Dedifferentiated amniotic fluid mesenchymal stem cell (primary cell): ENCODE measurements around the gene KCNJ2.

ENCODE experiments used
- DNase-seq: peaks from one replicate; pipeline ENCODE4 v3.0.0-alpha.2; 2016; ENCODE audit errors: extremely low spot score

KCNJ2 gene

GRCh38 chr17:70158591-70158990 lies 10.7 kb upstream of the KCNJ2 start:
- DNase-seq, result no peak

- DNase-seq, result no peak
Measured at GRCh38 chr17:70159980-70160379, 9.4 kb upstream of the KCNJ2 start.

GRCh38 chr17:70161519-70161918 lies 7.8 kb upstream of the KCNJ2 start:
- no peak for DNase-seq

- no peak for DNase-seq
Measured at GRCh38 chr17:70165383-70165782, 3.9 kb upstream of the KCNJ2 start.

- DNase-seq, result no peak
Measured at GRCh38 chr17:70166615-70167014, 2.7 kb upstream of the KCNJ2 start.

- DNase-seq, result no peak
Measured at GRCh38 chr17:70168044-70168976, 1.0 kb upstream of the KCNJ2 start.

- no peak for DNase-seq
Measured at GRCh38 chr17:70169709-70170597, 621 bp downstream of the KCNJ2 start.

- DNase-seq, result no peak
Measured at GRCh38 chr17:70171159-70171558, 1.8 kb downstream of the KCNJ2 start.

- no peak for DNase-seq
Measured at GRCh38 chr17:70172449-70172848, 3.1 kb downstream of the KCNJ2 start.

- no peak for DNase-seq
Measured at GRCh38 chr17:70172923-70173322, 3.6 kb downstream of the KCNJ2 start.

- no peak for DNase-seq
Measured at GRCh38 chr17:70173681-70174080, 4.3 kb downstream of the KCNJ2 start.

- no peak for DNase-seq
Measured at GRCh38 chr17:70181376-70181775, 12.0 kb downstream of the KCNJ2 start.

- no peak for DNase-seq
Measured at GRCh38 chr17:70181866-70182265, 12.5 kb downstream of the KCNJ2 start.

- no peak for DNase-seq
Measured at GRCh38 chr17:70183508-70183907, 14.2 kb downstream of the KCNJ2 start.

GRCh38 chr17:70184207-70184606 lies 14.9 kb downstream of the KCNJ2 start:
- DNase-seq, result no peak

- DNase-seq, result no peak
Measured at GRCh38 chr17:70184770-70185169, 15.4 kb downstream of the KCNJ2 start.

GRCh38 chr17:70185285-70185684 lies 16.0 kb downstream of the KCNJ2 start:
- DNase-seq, result no peak

GRCh38 chr17:70187383-70187782 lies 18.1 kb downstream of the KCNJ2 start:
- DNase-seq, result no peak

- no peak for DNase-seq
Measured at GRCh38 chr17:70190959-70191805, 21.9 kb downstream of the KCNJ2 start.

GRCh38 chr17:70195091-70195490 lies 25.8 kb downstream of the KCNJ2 start:
- DNase-seq, result no peak

GRCh38 chr17:70201872-70202419 lies 32.6 kb downstream of the KCNJ2 start:
- no peak for DNase-seq
